Stimulated activated CD4-positive, alpha-beta T cell treated with anti-CD3 and anti-CD28 coated beads, Interleukin-2, amount 100 ng/mL, for 48 hours (primary cell): ENCODE results near the gene LGI1.

Experiments
- DNase-seq, 2 donors: peaks; one replicate each; pipeline ENCODE4 v3.0.0-alpha.2; 2020

Gene LGI1

GRCh38 chr10:93757801-93758507 lies at the start of gene LGI1:
TSS of gene LGI1 (plus strand) at chr10:93757936. CDS start at chr10:93758145, 209 bp downstream.
- no peak for DNase-seq

GRCh38 chr10:93710333-93710909 lies 47.3 kb upstream of the LGI1 start:
- DNase-seq = no peak

DNA sequence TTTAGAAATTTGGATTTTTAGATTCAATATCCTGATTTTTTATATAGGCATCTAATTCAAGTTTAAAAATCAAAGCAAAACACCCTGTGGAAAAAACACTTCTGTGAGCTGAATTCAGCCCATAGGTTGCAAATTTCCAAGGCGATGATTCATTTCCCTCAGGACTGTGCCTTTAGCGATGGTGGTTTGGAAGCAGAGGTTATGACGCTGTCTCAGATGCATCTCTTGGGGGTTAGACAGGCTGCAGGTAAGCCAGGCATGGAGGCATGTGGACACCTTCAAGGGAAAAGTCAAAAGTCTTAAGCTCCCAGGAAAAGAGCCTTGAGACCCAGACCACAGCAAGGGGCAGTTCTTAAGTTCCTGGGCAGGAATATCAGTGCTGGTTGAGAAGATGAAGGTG lies 45.8 kb upstream of the LGI1 start:
- no peak for DNase-seq

DNA sequence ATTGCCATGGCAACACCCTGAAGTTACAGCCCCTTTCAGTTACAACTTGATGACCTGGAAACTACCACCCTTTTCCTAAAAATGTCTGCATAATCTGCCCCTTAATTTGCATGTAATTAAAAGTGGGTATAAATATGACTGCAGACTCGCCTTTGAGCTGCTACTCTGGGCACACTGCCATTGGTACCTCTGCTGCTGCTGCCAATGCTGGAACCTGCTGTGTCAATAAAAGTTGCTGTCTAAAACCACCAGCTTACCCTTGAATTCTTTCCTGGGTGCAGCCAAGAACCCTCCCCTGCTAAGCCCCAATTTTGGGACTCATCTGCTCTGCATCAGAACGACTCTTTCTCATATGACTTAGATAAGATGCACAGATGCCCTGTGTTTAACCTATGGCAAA lies 45.1 kb upstream of the LGI1 start:
- no peak for DNase-seq

GRCh38 chr10:93715345-93715744 lies 42.4 kb upstream of the LGI1 start:
- DNase-seq = no peak

DNA sequence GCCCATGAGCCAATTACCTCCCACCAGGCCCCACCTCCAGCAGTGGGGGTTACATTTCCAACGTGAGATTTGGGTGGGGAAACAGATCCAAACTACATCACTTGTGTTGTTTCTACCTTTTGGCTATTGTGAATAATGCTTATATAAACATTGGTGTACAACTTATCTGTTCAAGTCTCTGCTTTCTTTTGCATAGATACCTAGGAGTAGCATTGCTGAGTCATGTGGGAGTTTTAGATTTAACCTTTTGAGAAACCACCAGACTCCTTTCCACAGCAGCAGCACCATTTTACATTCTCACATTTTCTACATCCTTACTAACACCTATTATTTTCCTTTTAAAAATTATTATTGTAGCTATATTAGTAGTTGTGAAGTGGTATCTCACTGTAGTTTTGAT lies 41.0 kb upstream of the LGI1 start:
- DNase-seq = no peak

DNA sequence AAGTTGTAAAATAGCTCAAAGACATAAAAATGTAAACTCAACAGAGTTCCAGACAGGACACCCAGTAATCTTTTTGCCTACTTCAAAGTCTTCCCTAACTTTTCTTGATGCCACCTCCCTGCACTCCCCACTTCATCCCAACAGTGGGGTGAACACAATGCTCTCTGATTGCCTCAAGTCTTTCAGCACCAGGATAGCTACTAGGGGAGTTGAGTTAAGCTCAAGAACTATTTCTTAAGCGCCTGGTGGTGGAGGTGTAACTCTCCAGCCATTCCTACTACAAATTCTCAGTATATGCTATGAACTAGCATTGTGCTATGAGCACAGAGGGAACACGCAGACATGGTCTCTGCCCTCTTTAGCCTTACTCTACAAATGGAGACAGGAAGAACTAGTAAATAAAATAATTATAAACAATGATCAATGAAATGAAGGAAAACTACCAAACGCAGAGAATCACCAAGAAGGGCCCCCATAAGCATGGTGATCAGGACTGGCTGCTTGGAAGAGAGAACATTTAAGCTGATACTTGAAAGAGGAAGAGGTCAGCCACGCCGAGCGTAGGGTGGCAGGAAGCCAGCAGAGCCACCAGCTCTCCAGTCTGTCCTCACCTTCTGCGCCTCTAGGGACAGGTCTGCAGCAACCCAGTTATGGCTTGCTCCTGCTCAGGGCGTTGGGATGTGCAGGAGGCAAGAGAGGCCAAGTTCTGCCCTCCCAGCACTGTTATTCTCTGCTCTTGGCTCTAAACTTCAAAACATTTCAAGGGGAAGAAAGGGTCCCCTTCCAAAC lies 38.6 kb upstream of the LGI1 start:
- DNase-seq = no peak

DNA sequence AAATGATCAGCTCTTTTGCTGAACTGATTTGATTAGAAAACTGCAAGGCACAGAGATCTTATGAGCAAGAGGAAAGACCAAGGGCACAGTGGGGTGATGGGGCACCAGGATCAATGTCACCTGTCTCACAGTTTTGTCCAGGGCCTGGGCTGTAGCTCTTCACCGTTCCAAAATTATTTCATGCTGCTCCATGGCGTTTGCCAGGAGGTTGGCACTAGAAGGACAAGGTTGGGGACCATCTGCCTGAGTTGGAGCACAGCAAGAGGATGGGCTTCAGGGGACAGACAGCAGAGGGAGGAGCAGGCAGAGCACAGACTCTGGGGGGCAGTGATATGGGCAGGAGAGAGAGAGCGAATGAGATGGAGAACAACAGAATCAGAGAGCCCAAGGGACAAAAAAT lies 37.8 kb upstream of the LGI1 start:
- no peak for DNase-seq

- DNase-seq = no peak
Observed at GRCh38 chr10:93722550-93722949, 35.2 kb upstream of the LGI1 start.

- DNase-seq = no peak
Observed at GRCh38 chr10:93723153-93723552, 34.6 kb upstream of the LGI1 start.

DNA sequence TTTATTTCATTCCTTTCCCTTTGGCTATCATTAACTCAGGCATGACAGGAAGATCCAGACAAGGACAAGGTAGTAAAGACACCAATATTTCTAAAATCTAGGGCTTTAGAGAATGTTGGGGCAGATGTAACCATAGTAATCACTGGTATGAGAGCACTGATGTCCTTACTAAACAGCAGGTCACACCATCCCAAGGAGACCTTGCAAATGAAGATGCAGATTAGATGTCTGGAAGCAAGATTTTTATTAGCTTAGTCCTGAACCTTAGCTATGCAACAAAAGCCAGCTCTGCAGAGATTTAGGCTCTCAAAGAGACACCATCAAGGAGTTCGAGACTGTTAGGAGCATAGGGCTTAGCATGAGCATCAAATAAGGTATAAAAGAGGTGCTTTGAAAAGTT lies 31.7 kb upstream of the LGI1 start:
- DNase-seq = no peak

- DNase-seq = no peak
Observed at GRCh38 chr10:93741367-93741766, 16.4 kb upstream of the LGI1 start.

- DNase-seq = no peak
Observed at GRCh38 chr10:93742633-93743349, 14.9 kb upstream of the LGI1 start.

DNA sequence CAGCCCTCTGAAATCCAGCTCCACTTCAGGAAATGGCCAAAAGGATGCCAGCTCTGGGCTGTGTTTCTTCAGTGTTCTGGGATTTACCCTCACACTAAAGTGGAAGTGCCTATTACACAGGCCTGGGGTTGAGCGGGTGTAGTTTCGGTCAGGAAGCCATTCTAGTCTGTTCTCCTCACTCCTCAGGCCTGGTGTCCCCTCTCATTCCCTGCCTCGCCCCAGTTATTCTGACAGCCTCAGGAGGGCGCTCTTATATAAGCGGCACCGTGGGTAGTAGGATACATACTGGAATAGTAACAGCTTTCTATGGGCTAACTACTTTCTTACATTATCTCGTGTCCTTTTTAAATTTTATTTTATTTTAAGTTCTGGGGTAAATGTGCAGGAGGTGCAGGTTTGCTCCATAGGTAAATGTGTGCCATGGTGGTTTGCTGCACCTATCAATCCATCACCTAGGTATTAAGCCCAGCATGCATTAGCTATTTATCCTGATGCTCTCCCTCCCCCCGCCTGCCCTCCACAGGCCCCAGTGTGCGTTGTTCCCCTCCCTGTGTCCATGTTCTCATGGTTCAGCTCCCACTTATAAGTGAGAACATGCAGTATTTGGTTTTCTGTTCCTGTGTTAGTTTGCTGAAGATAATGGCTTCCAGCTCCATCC lies 12.2 kb upstream of the LGI1 start:
- no peak for DNase-seq

- DNase-seq = no peak
Observed at GRCh38 chr10:93746844-93747284, 10.9 kb upstream of the LGI1 start.

GRCh38 chr10:93749218-93749799 lies 8.4 kb upstream of the LGI1 start:
- no peak for DNase-seq

GRCh38 chr10:93751124-93751523 lies 6.6 kb upstream of the LGI1 start:
- DNase-seq = no peak

DNA sequence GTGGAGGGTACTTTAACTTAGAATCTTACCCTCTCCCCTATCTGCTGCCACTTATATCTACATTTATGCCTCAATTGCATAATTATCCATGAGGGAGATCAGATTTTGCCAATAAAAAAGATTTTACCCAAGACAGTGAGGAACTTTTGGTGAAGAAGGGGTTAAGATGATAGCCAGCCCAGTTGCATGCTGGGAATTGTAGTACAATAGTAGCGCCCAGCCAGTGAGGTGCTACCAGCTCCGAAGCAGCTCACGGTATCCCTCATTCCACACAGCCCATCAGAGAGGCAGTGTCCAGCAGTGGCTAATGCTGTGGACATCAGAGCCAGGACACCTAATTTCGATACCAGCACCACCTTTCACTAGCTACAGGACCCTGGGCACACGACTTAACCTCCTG lies 5.9 kb upstream of the LGI1 start:
- no peak for DNase-seq

DNA sequence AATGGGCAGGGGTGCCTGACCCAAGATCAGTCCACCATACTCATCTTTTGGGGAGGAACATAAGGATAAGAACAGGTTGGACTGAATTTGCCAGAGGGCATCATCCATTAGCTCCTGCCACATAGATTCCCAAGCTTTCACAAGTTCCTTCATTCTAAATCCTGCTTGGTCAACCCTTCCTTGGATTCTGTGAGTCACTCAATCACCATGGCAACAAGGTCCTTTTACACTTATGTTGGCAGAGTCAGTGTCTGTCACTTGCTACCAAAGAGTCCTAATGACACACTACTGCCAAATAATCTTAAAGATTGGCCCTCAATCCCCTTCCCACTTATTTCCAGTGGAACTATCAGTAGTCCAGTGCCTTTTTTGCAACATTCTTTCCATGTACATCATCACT lies 5.0 kb upstream of the LGI1 start:
- DNase-seq = no peak

DNA sequence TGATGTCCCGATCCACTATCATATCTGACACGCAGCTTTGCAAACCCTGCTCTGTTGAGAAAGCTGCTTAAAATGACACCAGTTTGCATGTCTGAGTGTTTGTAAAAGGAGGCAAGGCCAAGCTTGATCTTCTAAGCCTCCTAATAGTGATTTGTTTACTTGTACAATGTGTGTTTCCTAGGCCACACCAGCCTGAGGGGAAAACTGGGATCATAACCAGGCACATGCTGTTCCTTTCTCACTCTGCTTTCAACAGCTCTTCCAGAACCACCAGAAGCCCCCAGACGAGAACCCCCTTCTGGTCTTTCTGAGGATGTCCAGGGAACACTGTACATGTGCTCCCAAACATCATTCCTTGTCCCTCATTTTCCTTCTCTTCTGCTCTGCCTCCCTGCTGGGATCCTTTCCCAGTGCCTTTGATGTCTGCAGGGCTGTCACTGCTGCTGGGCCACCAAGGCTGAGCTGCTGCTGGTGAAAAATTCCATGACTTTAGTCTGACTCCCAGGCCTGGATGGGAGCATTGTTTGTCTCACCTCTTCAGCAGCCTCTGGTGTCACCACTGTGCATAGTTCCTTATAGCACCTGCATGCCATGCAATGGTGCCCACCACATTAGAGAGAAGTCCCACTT lies 4.0 kb upstream of the LGI1 start:
- DNase-seq = no peak

DNA sequence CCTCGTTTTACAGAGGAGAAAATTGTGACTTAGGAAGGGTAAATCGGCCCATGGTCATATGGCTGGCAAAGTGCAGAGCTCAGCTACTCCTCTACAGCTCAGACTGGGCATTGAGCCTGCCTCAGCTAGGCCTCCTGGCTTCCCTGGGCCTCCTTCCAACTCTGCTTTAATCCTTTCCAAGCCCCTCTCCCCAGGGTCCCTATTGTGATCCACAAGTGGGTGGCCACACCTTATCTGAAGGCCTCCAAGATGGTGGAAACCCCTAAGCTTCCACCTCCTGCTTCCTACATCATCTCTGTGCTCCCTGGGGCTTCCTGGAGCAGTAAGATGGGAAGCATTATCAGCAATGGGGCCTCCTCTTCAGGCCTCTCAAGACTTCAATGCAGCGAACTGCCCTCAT lies 3.0 kb upstream of the LGI1 start:
- DNase-seq = no peak
